Psoas muscle (tissue), 8 donors: ENCODE results near the gene OSGEP. TPM values are rescaled to one million over a fixed set of nuclear protein-coding genes. Genes with fewer than 3 reads are reported as not detected.

Source experiments
- ATAC-seq, 4 donors: fragments of 200-7000 bp; cut with Tn5 transposase; one replicate each; pipeline ENCODE4 v1.9.1; 2020; ENCODE audit warnings: moderate library complexity in 3 of 4, mild to moderate bottlenecking in 2 of 4
- DNase-seq, 2 donors: peaks; one replicate each; pipeline ENCODE4 v3.0.0-alpha.2; 2020
- H3K27ac ChIP-seq: fragments of 200-600 bp; one replicate; pipeline ENCODE4 v1.8.0; 2022
- H3K27me3 ChIP-seq, 3 donors: fragments of 200-600 bp in 1 of 3; one replicate each; pipeline versions ENCODE4 v1.6.1 to v1.8.0; 2013 to 2022; ENCODE audit warnings: low read length in 2 of 3, mild to moderate bottlenecking in 2 of 3, moderate library complexity in 1 of 3; ENCODE audit not compliant: insufficient read depth in 3 of 3
- H3K36me3 ChIP-seq, 2 donors: fragments of 200-600 bp in 1 of 2; one replicate each; pipeline versions ENCODE4 v1.6.1 to v1.8.0; 2013 to 2022; ENCODE audit warnings: low read depth in 1 of 2, mild to moderate bottlenecking in 1 of 2, moderate library complexity in 1 of 2; ENCODE audit not compliant: insufficient read depth in 1 of 2
- H3K4me1 ChIP-seq: fragments of 200-600 bp; one replicate; pipeline ENCODE4 v1.8.0; 2022
- H3K4me3 ChIP-seq: fragments of 200-600 bp; one replicate; pipeline ENCODE4 v1.8.0; 2022; ENCODE audit warnings: mild to moderate bottlenecking
- H3K9me3 ChIP-seq: fragments of 200-600 bp; one replicate; pipeline ENCODE4 v1.8.0; 2022
- WGBS, 3 donors: extraction: QIAGEN DNeasy Blood & Tissue Kit; methylation state at CpG; one replicate each; pipeline versions ENCODE4 v1.1.6 to v1.1.7; 2013; 5-methylcytosine and 5-hydroxymethylcytosine counted together
- intact Hi-C, 2 donors: fragments of 100-400 bp; cut with DNase I; formaldehyde crosslinking; loops; one replicate each; pipeline versions ENCODE4 v1.11.0 to v1.14.2; 2022
- polyA plus RNA-seq, 3 donors: library from polyadenylated mRNA; stranded (reverse); fragments of 200-250 nt; gene quantifications; one replicate each; pipeline ENCODE4 v1.2.3, GENCODE V29; 2013
- total RNA-seq, 4 donors: library from RNA; stranded (reverse); fragmentation: NEBNext Ultra II Directional in 2 of 4; extraction: Animal tissue kit (Norgen Biotek cat#: 25700) in 2 of 4; gene quantifications; one replicate each; pipeline versions ENCODE4 v1.2.1 to v1.2.4, GENCODE V29; 2021 to 2023
- TF ChIP-seq, protein P1 (sequence below): fragments of 200-600 bp; IDR thresholded peaks from one replicate; pipeline ENCODE4 v1.8.0; 2022; ENCODE audit warnings: antibody characterized with exemption
- donor health status: healthy with polysubstance abuse.
- donor health status: DM: no; HTN: no; CAD: no; lungs with moderate emphysema.
- donor health status: Bipolar disorder and iron deficiency.
- donor health status: healthy.
- donor health status: DM: yes; HTN: yes; CAD: no.
- donor health status: DM: no; HTN: no; CAD: no.
- donor health status: DM: no; HTN: no; CAD: no.
- donor health status: DM: yes; HTN: yes; CAD: no.

OSGEP gene
- total and polyA plus RNA-seq, 7 donors = 16.6 to 24.4 (median 18.2) TPM

DNA sequence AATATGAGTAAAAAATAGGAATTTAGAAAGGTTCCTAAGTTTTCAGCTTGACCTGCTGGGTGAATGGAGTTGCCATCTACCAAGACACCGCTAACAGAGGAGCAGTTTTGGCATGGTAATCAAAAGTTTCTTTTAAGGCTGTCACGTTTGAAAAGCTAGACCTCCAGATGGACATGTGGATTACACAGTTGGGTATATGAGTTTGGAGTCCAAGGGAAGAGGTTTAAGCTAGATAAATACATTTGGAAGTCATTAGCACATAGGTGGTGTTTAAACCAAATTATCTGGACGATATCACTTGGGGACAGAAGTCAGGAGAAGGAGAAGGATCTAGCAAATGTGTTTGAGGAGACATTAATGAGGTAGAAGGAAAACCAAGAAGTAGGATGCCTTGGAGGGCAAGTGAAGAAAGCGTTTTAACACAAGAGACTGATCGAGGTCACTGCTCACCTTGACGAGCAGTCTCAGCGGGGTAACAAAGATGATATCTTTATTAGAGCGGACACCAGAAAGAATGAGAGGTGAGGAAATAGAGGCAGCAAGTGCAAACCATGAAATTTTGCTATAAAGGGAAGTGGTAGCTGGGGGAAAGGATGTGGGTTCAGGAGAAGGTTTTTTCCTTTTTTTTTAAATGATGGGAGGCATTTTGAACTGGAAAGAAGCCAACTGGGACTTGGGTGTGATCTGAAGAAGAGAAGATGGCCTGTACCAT, 32.2 kb upstream of the OSGEP start:
- no peaks in the 10 kb centered on the region for H3K36me3 ChIP-seq
- 77 to 83% (median 82%) methylated on average over 8 of the region's 8 CpGs for WGBS, 3 donors
- intact Hi-C loops = loop anchor here in 1 of 2 donors (10.0 kb wide), 1 partner anchor 78 kb away; the partner anchor contains the start of gene RNASE9

DNA sequence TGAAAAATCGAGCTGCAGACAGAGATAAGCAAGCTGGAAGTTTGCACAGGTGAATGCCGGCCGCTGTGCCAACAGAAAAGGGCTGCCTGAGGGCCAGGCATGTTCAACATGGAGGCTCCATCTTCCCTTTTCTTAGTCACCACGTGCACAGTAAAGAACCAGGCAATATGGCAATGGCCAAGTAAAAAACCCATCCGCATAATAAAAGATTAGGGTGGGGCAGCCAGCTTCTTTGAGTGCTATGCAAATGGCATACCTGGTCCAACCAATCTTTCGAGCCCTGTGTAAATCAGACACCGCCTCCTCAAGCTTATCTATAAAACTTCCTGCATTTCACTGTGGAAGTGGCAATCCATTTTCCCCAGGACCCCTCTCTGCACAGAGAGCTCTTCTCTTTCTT, 31.3 kb upstream of the OSGEP start:
- Histone ChIP-seq H3K27ac (no peak overlapping the region), H3K36me3 (no peaks in the 10 kb centered on the region), H3K27me3 (peaks cover 0 to 6% (median 0%) of the 10 kb centered on the region in 3 donors), H3K9me3 (no peaks in the 10 kb centered on the region), H3K4me1 (no peaks in the 10 kb centered on the region), H3K4me3 (no peak overlapping the region)
- intact Hi-C loops = loop anchor here in 1 of 2 donors (10.0 kb wide), 1 partner anchor 79 kb away; the partner anchor contains the start of gene RNASE9
- DNase-seq (no peak), ATAC-seq (no peak)
- 69 to 76% (median 74%) methylated on average over 7 of the region's 7 CpGs for WGBS, 3 donors
- TF ChIP-seq, protein P1, sequence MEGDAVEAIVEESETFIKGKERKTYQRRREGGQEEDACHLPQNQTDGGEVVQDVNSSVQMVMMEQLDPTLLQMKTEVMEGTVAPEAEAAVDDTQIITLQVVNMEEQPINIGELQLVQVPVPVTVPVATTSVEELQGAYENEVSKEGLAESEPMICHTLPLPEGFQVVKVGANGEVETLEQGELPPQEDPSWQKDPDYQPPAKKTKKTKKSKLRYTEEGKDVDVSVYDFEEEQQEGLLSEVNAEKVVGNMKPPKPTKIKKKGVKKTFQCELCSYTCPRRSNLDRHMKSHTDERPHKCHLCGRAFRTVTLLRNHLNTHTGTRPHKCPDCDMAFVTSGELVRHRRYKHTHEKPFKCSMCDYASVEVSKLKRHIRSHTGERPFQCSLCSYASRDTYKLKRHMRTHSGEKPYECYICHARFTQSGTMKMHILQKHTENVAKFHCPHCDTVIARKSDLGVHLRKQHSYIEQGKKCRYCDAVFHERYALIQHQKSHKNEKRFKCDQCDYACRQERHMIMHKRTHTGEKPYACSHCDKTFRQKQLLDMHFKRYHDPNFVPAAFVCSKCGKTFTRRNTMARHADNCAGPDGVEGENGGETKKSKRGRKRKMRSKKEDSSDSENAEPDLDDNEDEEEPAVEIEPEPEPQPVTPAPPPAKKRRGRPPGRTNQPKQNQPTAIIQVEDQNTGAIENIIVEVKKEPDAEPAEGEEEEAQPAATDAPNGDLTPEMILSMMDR = no peak

More for the DNA sequence above, 32.2 kb upstream of the OSGEP start:
- Histone ChIP-seq H3K9me3 (no peaks in the 10 kb centered on the region), H3K4me1 (no peaks in the 10 kb centered on the region), H3K27me3 (peaks cover 0 to 6% (median 0%) of the 10 kb centered on the region in 3 donors), H3K27ac (no peak overlapping the region), H3K4me3 (no peak overlapping the region)
- DNase-seq (no peak), ATAC-seq (no peak)
- TF ChIP-seq, protein P1 = no peak

DNA sequence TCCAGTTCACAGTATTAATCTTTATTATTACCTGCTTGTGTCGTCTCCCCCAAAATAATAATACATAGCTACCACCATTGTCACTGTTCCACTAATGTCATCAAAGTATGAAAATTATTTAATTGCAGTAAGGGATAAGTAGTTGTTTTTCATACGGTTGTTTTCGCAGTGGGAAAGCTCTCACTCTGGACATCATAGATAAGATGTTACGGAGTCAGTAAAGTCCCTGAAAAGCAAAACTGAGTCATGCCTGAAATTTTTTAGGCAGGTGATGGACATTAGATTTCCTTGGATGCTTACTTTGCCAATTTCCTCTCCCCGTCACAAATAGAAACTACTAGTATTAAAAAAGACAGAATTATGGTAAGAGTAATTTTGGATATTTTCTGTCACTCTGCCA, 27.8 kb upstream of the OSGEP start:
- no peak overlapping the region for H3K4me3 ChIP-seq
- intact Hi-C loops = loop anchor here in 1 of 2 donors (10.0 kb wide), 1 partner anchor 82 kb away; the partner anchor contains the start of gene RNASE9
- TF ChIP-seq, protein P1 = no peak
- no peaks in the 10 kb centered on the region for H3K9me3 ChIP-seq
- 78 to 85% (median 82%) methylated on average over 5 of the region's 5 CpGs for WGBS, 3 donors
- H3K27ac ChIP-seq = no peak overlapping the region
- no peaks in the 10 kb centered on the region for H3K4me1 ChIP-seq
- H3K36me3 ChIP-seq = no peaks in the 10 kb centered on the region
- H3K27me3 ChIP-seq = peaks cover 0 to 6% (median 0%) of the 10 kb centered on the region in 3 donors
- ATAC-seq = no peak
- DNase-seq = no peak

DNA sequence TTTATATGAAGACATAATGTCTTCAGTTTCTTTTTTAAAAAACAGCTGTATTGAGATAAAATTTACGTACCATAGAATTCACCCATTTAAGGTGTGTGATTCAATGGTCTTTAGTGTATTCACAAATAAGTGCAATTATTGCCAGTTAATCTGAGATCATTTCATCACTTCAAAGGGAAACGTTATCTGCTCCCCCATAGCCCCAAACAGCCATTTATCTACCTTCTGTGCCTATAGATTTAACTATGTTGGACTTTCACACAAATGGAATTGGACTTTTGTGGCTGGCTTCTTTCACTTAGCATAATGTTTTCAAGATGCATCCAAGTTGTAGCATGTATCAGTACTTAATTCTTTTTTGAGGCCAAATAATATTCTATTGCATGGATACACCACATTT, 24.3 kb upstream of the OSGEP start:
- Histone ChIP-seq H3K36me3 (peaks cover 10 to 29% of the 10 kb centered on the region in 2 donors), H3K9me3 (no peaks in the 10 kb centered on the region), H3K27me3 (no peaks in the 10 kb centered on the region), H3K4me1 (no peaks in the 10 kb centered on the region), H3K4me3 (no peak overlapping the region), H3K27ac (no peak overlapping the region)
- ATAC-seq (no peak), DNase-seq (no peak)
- intact Hi-C loops = no loop called here
- 87 to 90% (median 89%) methylated on average over 2 of the region's 2 CpGs for WGBS, 3 donors
- TF ChIP-seq, protein P1 = no peak
